H9 (cell line): Measurements from ENCODE around the gene AGBL4. TPM values are rescaled to one million over a fixed set of nuclear protein-coding genes. Genes with fewer than 3 reads are reported as not detected.

ENCODE experiments used
- DNase-seq: peaks from one replicate; pipeline ENCODE4 v3.0.0-alpha.2; 2017
- H2AFZ ChIP-seq: one replicate; pipeline ENCODE4 v1.6.1; 2013; ENCODE audit warnings: mild to moderate bottlenecking, low read length, control low read depth, moderate library complexity
- H2AK5ac ChIP-seq: 2 replicates; pipeline ENCODE4 v1.6.1; 2013; ENCODE audit warnings: low read length, control low read depth, mixed read lengths; ENCODE audit not compliant: insufficient read length
- H2BK120ac ChIP-seq: one replicate; pipeline ENCODE4 v1.6.1; 2013; ENCODE audit warnings: low read depth, mild to moderate bottlenecking, low read length, control low read depth, inconsistent platforms; ENCODE audit not compliant: poor library complexity, severe bottlenecking
- H2BK12ac ChIP-seq: 2 replicates; pipeline ENCODE4 v1.6.1; 2013; ENCODE audit warnings: low read length, control low read depth, mixed read lengths, low read depth; ENCODE audit not compliant: insufficient read length
- H2BK15ac ChIP-seq: 2 replicates; pipeline ENCODE4 v1.6.1; 2013; ENCODE audit warnings: low read depth, low read length, control low read depth
- H2BK20ac ChIP-seq: one replicate; pipeline ENCODE4 v1.6.1; 2013; ENCODE audit warnings: low read depth, mild to moderate bottlenecking, low read length, control low read depth, inconsistent platforms; ENCODE audit not compliant: poor library complexity, severe bottlenecking
- H2BK5ac ChIP-seq: 2 replicates; pipeline ENCODE4 v1.6.1; 2013; ENCODE audit warnings: low read length, control low read depth, mixed read lengths; ENCODE audit not compliant: insufficient read length
- H3K14ac ChIP-seq: 2 replicates; pipeline ENCODE4 v1.6.1; 2013; ENCODE audit warnings: low read length, control low read depth; ENCODE audit not compliant: insufficient read depth
- H3K18ac ChIP-seq: 2 replicates; pipeline ENCODE4 v1.6.1; 2013; ENCODE audit warnings: low read depth, mild to moderate bottlenecking, mixed read lengths, low read length, control low read depth; ENCODE audit not compliant: insufficient read length
- H3K23ac ChIP-seq: 2 replicates; pipeline ENCODE4 v1.6.1; 2013; ENCODE audit warnings: low read length, control low read depth, mixed read lengths, low read depth; ENCODE audit not compliant: insufficient read length
- H3K23me2 ChIP-seq: 2 replicates; pipeline ENCODE4 v1.6.1; 2013; ENCODE audit warnings: low read depth, mild to moderate bottlenecking, mixed read lengths, low read length, control low read depth; ENCODE audit not compliant: insufficient read length, poor library complexity, severe bottlenecking
- H3K27ac ChIP-seq: 2 replicates; pipeline ENCODE4 v1.5.1; 2013; ENCODE audit warnings: low read length, control low read depth, mixed read lengths, low read depth; ENCODE audit not compliant: insufficient read length
- H3K27me3 ChIP-seq: 2 replicates; pipeline ENCODE4 v1.6.1; 2013; ENCODE audit warnings: low read length, control low read depth, inconsistent platforms; ENCODE audit not compliant: insufficient read depth
- H3K4ac ChIP-seq: 2 replicates; pipeline ENCODE4 v1.6.1; 2013; ENCODE audit warnings: low read depth, mild to moderate bottlenecking, control low read depth, inconsistent platforms, low read length, moderate library complexity
- H3K4me1 ChIP-seq: 2 replicates; pipeline ENCODE4 v1.6.1; 2013; ENCODE audit warnings: low read length, control low read depth, inconsistent platforms; ENCODE audit not compliant: insufficient read depth
- H3K4me2 ChIP-seq: 2 replicates; pipeline ENCODE4 v1.6.1; 2013; ENCODE audit warnings: low read length, control low read depth, mixed read lengths; ENCODE audit not compliant: insufficient read length, insufficient read depth
- H3K56ac ChIP-seq: 2 replicates; pipeline ENCODE4 v1.6.1; 2013; ENCODE audit warnings: low read depth, mild to moderate bottlenecking, mixed read lengths, low read length, control low read depth; ENCODE audit not compliant: insufficient read length
- H3K79me1 ChIP-seq: 2 replicates; pipeline ENCODE4 v1.6.1; 2013; ENCODE audit warnings: low read depth, mild to moderate bottlenecking, moderate library complexity, low read length, control low read depth, inconsistent platforms; ENCODE audit not compliant: insufficient read depth, poor library complexity, severe bottlenecking
- H3K79me2 ChIP-seq: 2 replicates; pipeline ENCODE4 v1.6.1; 2013; ENCODE audit warnings: low read length, control low read depth, inconsistent platforms; ENCODE audit not compliant: insufficient read depth
- H3K9ac ChIP-seq: 2 replicates; pipeline ENCODE4 v1.6.1; 2013; ENCODE audit warnings: low read length, control low read depth, mixed read lengths; ENCODE audit not compliant: insufficient read length; ENCODE audit errors: extremely low read depth
- H3K9me3 ChIP-seq: one replicate; pipeline ENCODE4 v1.6.1; 2013; ENCODE audit warnings: low read depth, low read length, inconsistent platforms; ENCODE audit not compliant: control insufficient read depth
- H3T11ph ChIP-seq: one replicate; pipeline ENCODE4 v1.6.1; 2013; ENCODE audit warnings: mild to moderate bottlenecking, low read length, control low read depth, inconsistent platforms
- H4K20me1 ChIP-seq: one replicate; pipeline ENCODE4 v1.6.1; 2013; ENCODE audit not compliant: control insufficient read depth, insufficient read length, insufficient read depth
- H4K5ac ChIP-seq: 2 replicates; pipeline ENCODE4 v1.6.1; 2013; ENCODE audit warnings: low read depth, mild to moderate bottlenecking, mixed read lengths, low read length, control low read depth; ENCODE audit not compliant: insufficient read length
- H4K8ac ChIP-seq: replicated peaks from 2 replicates; pipeline ENCODE4 v1.6.1; 2013; ENCODE audit warnings: low read length, control low read depth, mixed read lengths, low read depth; ENCODE audit not compliant: insufficient read length
- H4K91ac ChIP-seq: 2 replicates; pipeline ENCODE4 v1.6.1; 2013; ENCODE audit warnings: low read depth, mild to moderate bottlenecking, moderate library complexity, mixed read lengths, low read length, control low read depth; ENCODE audit not compliant: insufficient read length
- H3K27ac Mint-ChIP-seq, 3 experiments: 2 replicates in 2 of 3; 3 replicates in 1 of 3; pipeline ENCODE4 v1.8.0; 2020 to 2021; ENCODE audit warnings: mixed read lengths in 3 of 3, mild to moderate bottlenecking in 1 of 3, moderate library complexity in 1 of 3
- H3K27me3 Mint-ChIP-seq: 2 replicates; pipeline ENCODE4 v1.8.0; 2021; ENCODE audit warnings: low read depth, mild to moderate bottlenecking, moderate library complexity, mixed read lengths
- H3K36me3 Mint-ChIP-seq, 3 experiments: 2 replicates in 2 of 3; 3 replicates in 1 of 3; pipeline ENCODE4 v1.8.0; 2020 to 2021; ENCODE audit warnings: low read depth in 3 of 3, mixed read lengths in 3 of 3; ENCODE audit not compliant: insufficient read depth in 1 of 3
- H3K4me1 Mint-ChIP-seq, 2 experiments: 2 replicates each; pipeline ENCODE4 v1.8.0; 2020; ENCODE audit warnings: mixed read lengths in 2 of 2
- H3K4me3 Mint-ChIP-seq, 2 experiments: 2 replicates in 1 of 2; 3 replicates in 1 of 2; pipeline ENCODE4 v1.8.0; 2020 to 2021; ENCODE audit warnings: mild to moderate bottlenecking in 2 of 2, mixed read lengths in 2 of 2, moderate library complexity in 1 of 2
- H3K9me3 Mint-ChIP-seq, 2 experiments: 2 replicates in 1 of 2; 3 replicates in 1 of 2; pipeline ENCODE4 v1.8.0; 2020; ENCODE audit warnings: mild to moderate bottlenecking in 2 of 2, mixed read lengths in 2 of 2, moderate library complexity in 1 of 2
- CTCF ChIP-seq: fragments of 200-600 bp; sonication (generic); conservative IDR thresholded peaks from 3 replicates; pipeline ENCODE4 v1.8.0; 2021; ENCODE audit warnings: antibody characterized with exemption, mild to moderate bottlenecking
- WGBS: extraction: QIAGEN DNeasy Blood & Tissue Kit; methylation state at CpG from one replicate; pipeline ENCODE4 v1.1.7; 2013; ENCODE audit warnings: missing lambda C conversion rate, low lambda C conversion rate, mixed read lengths; ENCODE audit not compliant: insufficient read length; ENCODE audit errors: extremely low coverage; 5-methylcytosine and 5-hydroxymethylcytosine counted together
- total RNA-seq: library from RNA; stranded (reverse); gene quantifications from 2 replicates; pipeline ENCODE4 v1.2.1, GENCODE V29; 2021

AGBL4 gene
- total RNA-seq, 1 experiment from 2014 or later = not detected

GRCh38 chr1:48570568-48570967, 1453.2 kb downstream of the AGBL4 start:
- H3K79me2 ChIP-seq = no peaks in the 10 kb centered on the region
- H3K9me3 Mint-ChIP-seq = no peaks in the 10 kb centered on the region; a peak in 1 of 5 replicates
- no peak overlapping the region for H2BK5ac ChIP-seq
- no peak overlapping the region for H3K27ac Mint-ChIP-seq
- H4K5ac ChIP-seq = no peak overlapping the region
- H3K4me3 Mint-ChIP-seq = no peak overlapping the region
- no peak overlapping the region for H3K9ac ChIP-seq
- H4K20me1 ChIP-seq = no peaks in the 10 kb centered on the region
- H3K27me3 Mint-ChIP-seq = peaks cover 1% of the 10 kb centered on the region; the same call in 1 of the 2 replicates
- H3K23me2 ChIP-seq = no peaks in the 10 kb centered on the region
- no peak overlapping the region for H2BK12ac ChIP-seq
- no peak overlapping the region for H3K18ac ChIP-seq
- no peak for TF ChIP-seq CTCF
- no peak overlapping the region for H2BK120ac ChIP-seq
- no peak overlapping the region for H3K4ac ChIP-seq
- H3K4me1 ChIP-seq = no peaks in the 10 kb centered on the region
- H3K27me3 ChIP-seq = no peaks in the 10 kb centered on the region
- H2AK5ac ChIP-seq = no peak overlapping the region
- H2BK15ac ChIP-seq = no peak overlapping the region
- H4K8ac ChIP-seq = no peak overlapping the region
- H4K91ac ChIP-seq = no peak overlapping the region
- H3K56ac ChIP-seq = no peak overlapping the region
- no peak for DNase-seq
- peaks cover 5 to 7% of the 10 kb centered on the region in 2 experiments for H3K4me1 Mint-ChIP-seq
- no peak overlapping the region for H3T11ph ChIP-seq
- WGBS = no CpG with 5 or more reads among the region's 7 CpGs
- no peaks in the 10 kb centered on the region for H3K36me3 Mint-ChIP-seq
- H3K27ac ChIP-seq = no peak overlapping the region
- no peaks in the 10 kb centered on the region for H3K9me3 ChIP-seq
- H3K23ac ChIP-seq = no peak overlapping the region
- no peak overlapping the region for H3K14ac ChIP-seq
- H2BK20ac ChIP-seq = no peak overlapping the region
- no peak overlapping the region for H2AFZ ChIP-seq
- H3K79me1 ChIP-seq = no peaks in the 10 kb centered on the region
- no peak overlapping the region for H3K4me2 ChIP-seq
